CD4-positive, alpha-beta T cell treated with Interleukin-10 for 1 hour (primary cell): ENCODE results near the gene GABBR2.

ENCODE experiments used
- DNase-seq: peaks from one replicate; pipeline ENCODE4 v3.0.0-alpha.2; 2020

GABBR2 gene

GRCh38 chr9:98331536-98332259 is 377.0 kb downstream of the GABBR2 start:
- no peak for DNase-seq

- no peak for DNase-seq
Observed at GRCh38 chr9:98330831-98331230, 377.9 kb downstream of the GABBR2 start.

DNA sequence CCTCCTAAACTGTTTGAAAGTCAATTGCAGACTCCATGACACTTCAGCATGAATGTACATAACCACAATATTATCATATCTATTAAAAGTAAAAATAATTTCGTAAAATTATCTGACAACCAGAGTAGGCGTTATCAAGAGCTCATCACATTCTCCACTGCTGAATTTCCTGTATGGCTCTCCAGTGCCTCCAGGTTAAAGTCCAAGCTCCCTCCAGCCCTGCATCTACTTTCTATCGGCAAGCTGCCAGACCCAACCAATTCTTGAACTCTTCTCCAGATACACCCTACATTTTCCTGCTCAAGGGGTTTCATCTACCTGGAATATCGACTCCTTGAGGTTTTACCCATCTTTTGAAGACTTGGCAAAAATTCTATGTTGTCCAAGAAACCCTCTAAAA is 378.8 kb downstream of the GABBR2 start:
- no peak for DNase-seq

DNA sequence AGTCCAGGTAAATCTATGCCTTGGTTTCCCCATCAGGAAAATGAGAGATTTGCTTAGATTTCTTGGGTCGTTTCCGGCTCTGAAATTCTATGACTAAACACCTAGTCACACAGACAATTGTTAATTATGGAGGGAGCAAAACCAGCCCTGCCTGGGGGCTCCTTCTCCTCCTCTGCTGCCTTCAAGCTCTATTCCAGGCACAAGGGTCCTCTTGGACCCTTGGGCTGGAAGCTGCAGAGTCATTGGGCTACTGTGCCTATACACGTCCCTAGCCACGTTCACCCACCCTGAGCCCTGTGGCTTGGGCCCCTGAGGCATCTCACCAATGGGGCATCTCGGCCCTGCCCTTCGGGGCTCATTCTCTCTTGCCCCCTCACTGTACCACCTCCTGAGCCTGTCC is 379.5 kb downstream of the GABBR2 start:
- DNase-seq = no peak

DNA sequence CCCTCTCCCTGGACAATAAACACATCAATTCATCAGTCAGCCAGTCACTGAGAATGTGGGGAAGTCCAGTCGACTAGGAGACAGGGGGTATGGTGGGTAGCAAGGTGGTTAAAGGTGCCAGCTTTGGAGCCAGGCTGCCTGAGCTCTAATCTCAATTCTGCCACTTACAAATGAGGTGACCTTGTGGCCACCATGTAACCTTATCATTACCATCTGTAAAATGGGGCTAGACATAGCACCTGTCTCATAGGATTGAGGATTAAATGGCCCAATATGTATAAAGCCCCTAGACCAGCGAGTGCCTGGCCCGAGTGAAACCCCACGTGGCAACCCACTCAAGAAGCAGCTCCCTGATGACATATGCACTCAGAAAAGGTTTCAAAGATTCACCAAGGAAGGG is 380.0 kb downstream of the GABBR2 start:
- no peak for DNase-seq

GRCh38 chr9:98328141-98328540 is 380.6 kb downstream of the GABBR2 start:
- no peak for DNase-seq

DNA sequence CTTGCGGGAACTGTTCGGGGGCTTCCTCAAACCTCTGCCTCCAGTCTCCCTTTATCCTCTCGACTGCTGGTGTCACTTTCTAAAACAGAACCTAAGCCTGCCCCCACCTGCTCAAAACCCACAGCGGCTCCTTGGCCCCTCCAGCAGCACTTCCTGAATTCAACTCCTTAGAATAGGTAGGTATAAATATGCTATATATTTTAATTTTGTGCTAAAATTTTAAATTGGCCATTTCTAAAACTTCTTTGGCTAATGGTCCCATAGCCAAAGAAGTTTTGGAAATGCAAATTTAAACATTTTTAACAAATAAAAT is 381.5 kb downstream of the GABBR2 start:
- no peak for DNase-seq

- DNase-seq = no peak
Observed at GRCh38 chr9:98326459-98327248, 382.1 kb downstream of the GABBR2 start.

- no peak for DNase-seq
Observed at GRCh38 chr9:98324801-98325200, 383.9 kb downstream of the GABBR2 start.

DNA sequence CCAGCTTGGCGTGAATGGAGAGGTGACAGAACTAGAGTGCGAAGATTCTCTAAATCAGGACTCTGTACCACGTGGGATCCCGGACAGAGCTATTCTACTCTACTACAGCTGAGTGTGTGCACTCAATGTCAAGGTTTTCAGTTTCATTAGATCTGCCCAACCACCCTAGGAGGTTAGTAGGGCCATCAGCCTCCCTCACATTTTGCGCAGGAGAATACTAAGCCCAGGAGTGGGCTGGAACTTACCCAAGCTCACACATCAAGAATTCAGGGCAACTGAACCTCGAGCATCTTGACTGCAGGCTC is 385.0 kb downstream of the GABBR2 start:
- DNase-seq = no peak

GRCh38 chr9:98323051-98323830 is 385.5 kb downstream of the GABBR2 start:
- DNase-seq = no peak

DNA sequence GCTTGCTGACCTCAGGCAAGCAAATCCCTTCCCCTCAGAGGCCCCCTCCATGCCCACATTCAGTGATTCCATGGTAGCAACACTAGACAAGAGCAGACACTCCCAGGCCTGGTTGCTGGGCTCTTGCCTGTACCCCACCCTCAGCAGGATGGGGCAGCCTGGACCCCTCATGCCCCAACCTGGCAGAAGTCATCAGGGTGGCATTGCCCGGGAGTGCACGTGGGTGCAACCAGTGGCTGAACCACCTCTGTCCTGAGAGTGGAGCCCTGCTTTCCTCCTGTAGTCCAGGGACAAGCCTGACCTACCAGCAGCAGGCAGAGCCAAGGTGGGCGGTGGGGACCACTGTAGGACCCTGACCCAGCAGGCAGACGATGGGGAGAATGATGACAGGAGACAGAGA is 387.5 kb downstream of the GABBR2 start:
- no peak for DNase-seq

DNA sequence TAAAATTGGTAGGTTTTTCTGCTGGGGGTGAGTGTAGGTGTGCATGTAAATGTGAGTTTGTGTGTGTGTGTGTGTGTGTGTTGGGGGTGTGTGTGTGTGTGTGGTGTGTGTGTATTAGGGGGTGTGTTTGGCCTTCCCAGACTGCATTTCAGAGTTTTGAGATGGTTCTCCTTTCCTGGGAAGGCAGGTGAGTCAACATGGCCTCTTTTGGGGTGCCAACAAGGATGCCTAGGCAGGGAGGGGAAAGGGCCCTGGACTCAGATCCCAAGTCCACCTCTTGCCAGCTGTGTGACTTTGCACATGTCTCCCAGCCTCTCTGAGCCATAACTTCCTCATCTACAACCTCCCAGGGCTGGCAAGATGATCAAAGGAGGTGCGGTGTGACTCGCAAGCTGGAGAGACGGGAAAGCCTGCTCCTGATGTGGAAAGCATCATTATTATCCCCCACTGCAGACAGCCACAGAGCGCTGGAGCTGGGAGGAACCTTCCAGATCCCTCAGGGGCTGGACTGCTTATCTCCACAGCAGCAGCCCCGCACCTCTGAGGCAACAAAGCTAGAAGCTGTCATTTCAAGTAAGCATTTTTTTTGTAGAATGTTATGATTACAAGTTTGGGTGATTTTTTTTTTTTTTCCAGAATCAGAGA is 389.8 kb downstream of the GABBR2 start:
- no peak for DNase-seq

GRCh38 chr9:98318041-98318790 is 390.5 kb downstream of the GABBR2 start:
- DNase-seq = no peak

DNA sequence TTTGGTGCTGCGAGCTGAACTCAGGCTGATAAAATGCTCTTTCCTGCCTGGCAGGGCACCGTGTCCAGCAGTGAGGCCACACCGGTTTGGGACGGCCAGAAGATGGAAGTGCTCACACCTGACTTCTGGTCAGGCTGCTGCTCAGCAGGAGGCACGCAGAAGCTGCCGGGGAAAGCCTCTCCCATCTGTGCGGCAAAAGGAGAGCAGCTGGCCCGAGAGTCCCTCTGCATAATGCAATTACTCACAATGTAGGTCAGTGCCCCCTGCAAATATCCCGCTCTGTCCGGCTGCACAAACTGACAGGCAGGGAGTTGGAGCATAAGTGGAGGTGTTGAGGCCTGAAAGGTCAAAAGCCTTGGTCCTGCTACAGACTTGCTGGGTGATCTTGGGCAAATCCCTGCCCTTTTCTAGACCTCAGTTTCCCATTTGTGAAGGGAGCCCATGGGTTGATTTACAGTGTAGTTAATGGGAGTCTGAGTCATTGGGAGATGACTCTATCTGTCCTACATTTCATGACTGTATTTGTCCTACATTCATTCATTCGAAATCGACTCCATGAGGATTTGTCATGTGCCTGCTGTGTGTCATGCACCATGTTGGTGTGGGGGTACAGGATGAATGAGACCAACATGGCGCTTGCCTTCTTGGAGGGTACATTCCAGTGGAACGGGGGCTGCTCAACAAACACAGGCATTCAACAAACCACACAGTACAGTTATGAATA is 391.4 kb downstream of the GABBR2 start:
- DNase-seq = no peak

DNA sequence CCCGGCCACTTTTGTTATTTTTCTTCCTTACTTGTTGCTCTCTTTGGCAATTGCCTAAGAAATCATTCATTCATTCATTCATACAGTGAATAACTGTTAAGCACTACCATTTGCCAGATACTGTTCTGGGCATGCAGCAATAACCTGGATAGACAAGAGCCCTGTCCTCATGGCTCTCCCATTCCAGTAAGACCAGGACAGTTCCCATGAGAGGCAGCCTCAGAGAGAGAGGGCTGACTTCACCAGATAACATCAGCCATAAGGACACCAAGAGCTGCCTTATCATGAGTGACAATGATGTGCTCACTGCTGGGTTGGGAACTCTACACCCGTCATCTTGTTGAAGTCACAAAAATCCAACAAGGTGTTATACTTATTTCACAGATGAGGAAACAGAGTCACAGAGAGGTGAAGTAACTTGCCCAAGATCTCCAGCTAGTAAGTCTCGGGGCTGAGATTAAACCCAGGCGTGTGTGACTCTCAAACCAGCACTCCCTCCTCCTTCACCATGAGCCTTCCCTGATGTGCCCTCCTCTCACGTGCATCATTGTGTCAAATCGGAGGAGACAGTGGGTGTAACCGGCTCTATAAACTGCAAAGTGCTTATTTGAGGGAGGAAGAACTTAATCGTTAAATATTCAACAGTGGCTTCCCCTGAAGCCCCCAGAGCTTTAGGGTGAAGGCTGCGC is 392.1 kb downstream of the GABBR2 start:
- DNase-seq = no peak

DNA sequence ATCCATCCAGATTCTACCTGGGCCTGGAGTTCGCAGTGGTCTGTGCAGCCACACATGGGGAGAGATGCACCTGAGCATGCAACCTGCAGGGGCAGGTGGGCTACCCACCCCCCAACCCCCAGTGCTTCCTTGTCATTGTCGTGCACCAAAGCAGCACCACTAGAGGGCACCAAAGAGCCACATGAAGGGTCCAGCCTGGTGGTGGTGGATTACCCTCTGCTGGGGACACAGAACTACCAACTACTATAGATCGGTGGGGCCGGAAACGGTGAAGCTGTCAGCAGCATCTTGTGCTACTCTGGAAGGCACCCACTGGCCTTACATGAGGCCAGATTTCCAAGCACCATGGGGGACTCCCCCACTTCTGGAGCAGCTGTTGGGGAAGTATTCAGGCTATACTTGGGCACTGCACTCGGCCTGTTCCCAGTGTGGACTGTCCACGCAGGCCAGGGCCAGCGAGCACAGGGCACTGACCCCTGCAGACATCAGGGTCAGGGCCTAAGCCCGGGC is 393.1 kb downstream of the GABBR2 start:
- peak; percentile 74 for DNase-seq

- no peak for DNase-seq
Observed at GRCh38 chr9:98315067-98315453, 393.7 kb downstream of the GABBR2 start.

DNA sequence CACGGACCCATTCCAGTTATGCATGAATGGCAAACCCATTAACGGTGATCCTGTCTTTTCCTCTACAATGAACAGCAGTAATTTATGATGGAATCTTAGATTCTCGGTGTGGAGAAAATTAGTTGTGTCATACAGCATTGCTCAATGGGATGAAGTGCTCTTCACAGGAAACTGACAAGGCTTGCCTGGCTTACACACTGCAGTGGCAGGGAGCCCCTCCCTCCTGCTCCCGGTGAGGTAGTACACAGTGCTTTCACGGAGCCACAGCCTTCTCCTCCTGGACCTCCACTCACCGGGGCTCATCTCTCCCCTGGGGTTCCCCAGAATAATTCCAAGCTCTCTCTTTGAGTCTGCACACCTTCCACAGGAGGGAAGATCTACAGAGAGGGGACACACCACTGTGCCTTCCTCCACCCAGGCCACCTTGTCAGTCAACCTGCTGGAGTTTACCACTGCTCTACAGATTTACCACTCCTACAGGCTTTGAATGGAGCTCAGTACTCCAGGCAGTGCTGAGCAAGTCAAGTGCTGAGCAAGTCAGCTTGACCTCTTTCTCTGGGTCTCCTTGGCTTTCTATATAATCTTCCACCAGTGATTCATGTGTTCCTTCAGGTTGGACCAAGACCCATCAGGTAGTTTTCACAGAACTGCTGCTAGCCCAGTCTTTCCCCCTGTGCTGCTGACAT is 394.2 kb downstream of the GABBR2 start:
- DNase-seq = no peak

DNA sequence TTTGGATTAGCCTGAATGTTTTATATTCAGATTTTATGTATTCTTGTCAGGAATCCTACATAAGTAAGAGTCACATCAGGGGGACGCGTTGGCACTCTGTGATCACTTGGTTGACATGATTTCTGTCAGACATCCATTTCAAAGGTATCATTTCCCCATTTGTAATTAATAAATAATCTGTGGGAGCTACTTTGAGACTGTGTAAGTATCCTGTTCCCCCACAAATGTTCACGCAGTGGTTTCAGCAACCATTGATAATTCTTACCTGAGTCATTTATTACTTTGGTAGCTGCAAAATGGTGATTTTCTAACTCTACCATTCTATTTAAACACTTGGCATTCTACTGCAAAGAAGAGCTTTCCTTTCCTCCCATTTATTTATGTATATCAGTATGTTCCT is 396.4 kb downstream of the GABBR2 start:
- DNase-seq = no peak

DNA sequence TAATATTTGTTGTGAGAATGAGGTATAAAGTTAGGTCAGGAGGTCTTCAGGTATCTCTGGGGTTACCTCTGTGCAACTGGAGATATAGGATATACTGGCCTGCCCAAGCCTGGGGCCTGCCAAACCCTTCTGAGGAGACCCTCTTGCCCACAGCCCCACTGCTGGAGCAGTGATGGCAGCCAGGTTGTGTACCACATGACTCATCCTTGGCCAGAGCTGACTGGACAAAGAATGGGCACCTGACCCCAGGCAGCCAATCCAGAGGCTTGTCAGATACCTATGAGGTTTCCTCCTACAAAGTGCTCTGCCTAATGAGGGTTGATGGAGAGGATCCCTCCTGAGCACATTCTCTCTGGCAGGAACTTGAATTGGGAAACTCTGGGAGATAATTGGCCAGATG is 397.2 kb downstream of the GABBR2 start:
- no peak for DNase-seq
